CD8-positive, alpha-beta memory T cell (primary cell): ENCODE results near the gene SEL1L3. TPM values are rescaled to one million over a fixed set of nuclear protein-coding genes. Genes with fewer than 3 reads are reported as not detected.
"Not testable (repeated sequence)": the region's sequence is repeated elsewhere in the genome, so short reads cannot be mapped to it uniquely, and the experiment has no call there.

Experiments used
- CTCF ChIA-PET: fragments of 350-600 bp; sonication (Branson Sonifier 250); formaldehyde crosslinking; loops from one replicate; lab custom pipeline; 2021; ENCODE audit warnings: antibody characterized with exemption; lab: Charles Lee
- POLR2A ChIA-PET: fragments of 350-600 bp; sonication (Branson Sonifier 250); formaldehyde crosslinking; loops from one replicate; lab custom pipeline; 2021; ENCODE audit warnings: antibody characterized with exemption; lab: Charles Lee
- DNase-seq, 5 donors: peaks; one replicate each; pipeline versions ENCODE4 v3.0.0 to v3.0.0-alpha.2; 2020 to 2022; ENCODE audit warnings: mixed read lengths in 1 of 5
- H3K27ac ChIP-seq: one replicate; pipeline ENCODE4 v1.7.0; 2013; ENCODE audit warnings: low read depth, mild to moderate bottlenecking, low read length, moderate library complexity
- H3K27me3 ChIP-seq: 2 replicates; pipeline ENCODE4 v1.7.0; 2013; ENCODE audit warnings: low read length, mild to moderate bottlenecking; ENCODE audit not compliant: insufficient read depth, poor library complexity, severe bottlenecking
- H3K36me3 ChIP-seq: 2 replicates; pipeline ENCODE4 v1.7.0; 2013; ENCODE audit warnings: mild to moderate bottlenecking, low read length, moderate library complexity; ENCODE audit not compliant: insufficient read depth
- H3K4me1 ChIP-seq: 2 replicates; pipeline ENCODE4 v1.7.0; 2013; ENCODE audit warnings: mild to moderate bottlenecking, low read length, moderate library complexity; ENCODE audit not compliant: insufficient read depth
- H3K4me3 ChIP-seq: 2 replicates; pipeline ENCODE4 v1.7.0; 2013; ENCODE audit warnings: mild to moderate bottlenecking, low read length
- H3K9me3 ChIP-seq: 2 replicates; pipeline ENCODE4 v1.7.0; 2013; ENCODE audit warnings: mild to moderate bottlenecking, low read length
- H3K27ac Mint-ChIP-seq, 8 donors: one replicate each; pipeline ENCODE4 v1.8.0; 2020 to 2021; ENCODE audit warnings: mixed read lengths in 8 of 8, mild to moderate bottlenecking in 6 of 8, inconsistent platforms in 3 of 8, moderate library complexity in 3 of 8
- H3K27me3 Mint-ChIP-seq, 2 donors: one replicate each; pipeline ENCODE4 v1.8.0; 2020 to 2021; ENCODE audit warnings: mixed read lengths in 2 of 2, mild to moderate bottlenecking in 1 of 2, moderate library complexity in 1 of 2
- H3K36me3 Mint-ChIP-seq, 3 donors: one replicate each; pipeline ENCODE4 v1.8.0; 2020 to 2021; ENCODE audit warnings: mixed read lengths in 3 of 3, inconsistent platforms in 1 of 3, mild to moderate bottlenecking in 1 of 3
- H3K4me1 Mint-ChIP-seq, 3 donors: one replicate each; pipeline ENCODE4 v1.8.0; 2020 to 2021; ENCODE audit warnings: mixed read lengths in 3 of 3, inconsistent platforms in 1 of 3, mild to moderate bottlenecking in 1 of 3
- H3K4me3 Mint-ChIP-seq, 7 donors: one replicate each; pipeline ENCODE4 v1.8.0; 2020 to 2021; ENCODE audit warnings: mixed read lengths in 7 of 7, mild to moderate bottlenecking in 6 of 7, moderate library complexity in 4 of 7, inconsistent platforms in 2 of 7
- H3K9me3 Mint-ChIP-seq, 5 donors: one replicate each; pipeline ENCODE4 v1.8.0; 2020 to 2022; ENCODE audit warnings: mixed read lengths in 5 of 5, mild to moderate bottlenecking in 3 of 5, moderate library complexity in 2 of 5, inconsistent platforms in 1 of 5
- polyA plus RNA-seq: library from polyadenylated mRNA; unstranded; fragments of 300-500 nt; fragmentation: Illumina TruSeq; gene quantifications from one replicate; pipeline ENCODE4 v1.2.3, GENCODE V29; 2021
- total RNA-seq, 2 experiments: library from RNA; stranded (reverse); gene quantifications; one replicate each; pipeline ENCODE4 v1.2.3, GENCODE V29; 2021

Gene SEL1L3
- total RNA-seq = 10 to 100 TPM; 36.4 to 46.2 TPM
- polyA plus RNA-seq = 63.7 TPM

DNA sequence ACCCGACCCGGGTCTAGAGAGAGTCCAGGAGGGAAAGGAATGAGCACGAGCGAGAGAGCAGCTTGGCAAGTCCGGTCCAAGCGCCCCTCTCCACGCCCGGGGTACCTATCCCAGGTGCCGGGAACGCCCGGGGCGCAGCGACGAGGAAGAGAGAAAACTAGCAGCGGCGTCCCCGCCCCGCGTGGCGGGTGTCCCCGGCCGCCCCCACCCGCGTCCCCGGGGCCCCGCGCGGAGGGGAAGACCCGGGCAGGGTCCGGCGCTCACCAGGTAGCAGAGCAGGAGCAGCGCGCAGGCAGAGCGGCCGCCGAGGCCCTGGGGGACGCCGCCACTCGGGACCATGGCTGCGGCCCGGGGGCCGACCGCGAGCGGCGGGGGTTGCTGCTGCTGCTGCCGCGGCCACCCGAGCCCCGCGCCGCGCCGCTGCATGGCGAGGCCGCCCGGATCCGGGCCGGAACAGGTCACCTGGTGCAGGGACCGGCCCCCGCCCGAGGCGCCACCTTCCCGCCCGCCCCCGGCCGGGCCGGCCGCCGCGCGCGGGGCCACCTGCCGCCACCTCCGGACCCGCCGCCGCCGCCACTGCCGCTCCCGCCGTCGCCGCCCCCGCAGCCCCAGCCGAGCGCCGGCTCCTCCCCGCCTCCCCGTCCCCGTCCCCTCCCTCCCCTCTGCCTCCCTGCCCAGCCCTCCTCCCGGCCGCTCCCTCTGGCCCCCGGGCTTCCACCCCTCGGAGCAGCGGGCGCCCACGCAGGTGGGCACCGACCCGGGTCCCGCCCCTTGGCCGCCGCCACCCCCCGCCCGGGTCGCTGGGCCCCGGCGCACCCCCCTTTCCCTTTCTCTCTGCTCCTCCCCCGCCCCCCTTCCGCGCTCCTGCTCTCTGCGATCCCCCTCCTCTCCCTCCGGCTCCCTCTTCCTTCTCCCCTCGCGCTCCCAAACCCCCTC lies at the start of gene SEL1L3:
SEL1L3 (minus strand) TSS at position 578 of the 936 bp plus-strand sequence; CDS start at position 426, 152 bp downstream.
- H3K9me3 Mint-ChIP-seq = no peaks in the 10 kb centered on the region
- Histone ChIP-seq H3K36me3 (no peaks in the 10 kb centered on the region), H3K27me3 (no peaks in the 10 kb centered on the region), H3K4me1 (peaks cover 40% of the 10 kb centered on the region), H3K4me3 (peak within 1 kb of the TSS; percentile 70), H3K9me3 (no peaks in the 10 kb centered on the region), H3K27ac (peak within 1 kb of the TSS; percentile 80)
- ChIA-PET CTCF (interaction anchor here (1.1 kb wide), 1 partner anchor 51 kb away, joined by 3 read pairs; the partner anchor contains the start of gene SMIM20), POLR2A (interaction anchor here (1.7 kb wide), 1 partner anchor 51 kb away, joined by 10 read pairs; the partner anchor contains the start of gene SMIM20)
- peak within 1 kb of the TSS; percentile 94 to 100 (median 99) for H3K4me3 Mint-ChIP-seq
- H3K4me1 Mint-ChIP-seq = peaks cover 43 to 45% (median 44%) of the 10 kb centered on the region in 3 donors
- peak within 1 kb of the TSS; percentile 83 to 99 (median 97) for H3K27ac Mint-ChIP-seq
- peaks cover 0 to 6% (median 0%) of the 10 kb centered on the region in 3 donors for H3K36me3 Mint-ChIP-seq
- no peaks in the 10 kb centered on the region for H3K27me3 Mint-ChIP-seq
- DNase-seq = peak; percentile 43 to 72 (median 52)

DNA sequence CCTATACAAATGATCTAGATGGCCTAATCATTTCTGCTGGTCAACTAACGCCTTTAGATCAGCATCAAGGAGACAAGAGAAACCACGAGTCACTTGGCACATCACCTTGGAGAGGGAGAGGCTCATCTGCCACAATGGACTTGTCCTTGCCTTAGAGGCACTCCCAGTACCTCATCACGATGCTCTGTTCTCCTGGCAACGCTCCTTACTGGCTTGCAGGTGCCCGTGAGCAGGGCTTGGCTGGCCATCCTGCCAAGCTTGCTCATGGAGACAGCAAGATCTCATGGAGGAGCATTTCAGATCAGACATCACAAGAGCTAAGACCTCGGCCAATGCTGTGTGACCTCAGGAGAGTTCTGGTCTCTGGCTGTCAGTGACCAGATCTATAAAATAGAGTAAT lies 48.6 kb upstream of the SEL1L3 start:
- Histone ChIP-seq H3K4me3 (no peak overlapping the region), H3K4me1 (peaks cover 19% of the 10 kb centered on the region), H3K9me3 (no peaks in the 10 kb centered on the region), H3K27me3 (no peaks in the 10 kb centered on the region), H3K27ac (no peak overlapping the region), H3K36me3 (no peaks in the 10 kb centered on the region)
- Mint-ChIP-seq H3K27ac (peak overlapping the region in 2 of 8 donors; percentile 22 to 73), H3K9me3 (peaks cover 0 to 1% (median 0%) of the 10 kb centered on the region in 5 donors), H3K4me3 (peak overlapping the region in 2 of 7 donors; percentile 60 to 69), H3K36me3 (peaks cover 0 to 12% (median 11%) of the 10 kb centered on the region in 3 donors), H3K27me3 (peaks cover 0 to 3% of the 10 kb centered on the region in 2 donors), H3K4me1 (peaks cover 18 to 27% (median 21%) of the 10 kb centered on the region in 3 donors)
- DNase-seq = no peak
- CTCF ChIA-PET = interaction anchor here (1.1 kb wide), 1 partner anchor 10 kb away, joined by 3 read pairs; no protein-coding TSS in a partner anchor
- POLR2A ChIA-PET = no interaction called here

DNA sequence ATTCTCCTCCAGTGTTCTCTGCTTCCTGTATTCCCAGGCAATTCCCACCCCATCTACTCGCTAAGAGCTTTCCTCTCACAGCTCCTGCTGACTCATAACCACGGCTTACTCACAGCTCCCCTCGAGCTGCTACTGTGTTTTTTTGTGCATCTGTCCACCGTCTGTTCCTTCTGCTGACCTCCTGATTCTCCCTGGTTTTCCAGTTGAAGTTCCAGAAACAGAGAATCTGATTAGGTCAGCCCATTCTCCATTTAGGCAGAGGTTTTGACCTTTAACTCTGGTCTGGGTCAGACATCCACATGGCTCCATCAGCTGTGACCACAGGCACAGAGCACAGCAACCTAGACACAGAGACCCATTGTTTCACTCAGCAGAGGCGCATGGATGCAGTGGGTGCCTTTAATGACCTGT lies 45.7 kb upstream of the SEL1L3 start:
- Mint-ChIP-seq H3K4me1 (peaks cover 8 to 9% (median 9%) of the 10 kb centered on the region in 3 donors), H3K4me3 (no peak overlapping the region)
- peaks cover 6% of the 10 kb centered on the region for H3K4me1 ChIP-seq

DNA sequence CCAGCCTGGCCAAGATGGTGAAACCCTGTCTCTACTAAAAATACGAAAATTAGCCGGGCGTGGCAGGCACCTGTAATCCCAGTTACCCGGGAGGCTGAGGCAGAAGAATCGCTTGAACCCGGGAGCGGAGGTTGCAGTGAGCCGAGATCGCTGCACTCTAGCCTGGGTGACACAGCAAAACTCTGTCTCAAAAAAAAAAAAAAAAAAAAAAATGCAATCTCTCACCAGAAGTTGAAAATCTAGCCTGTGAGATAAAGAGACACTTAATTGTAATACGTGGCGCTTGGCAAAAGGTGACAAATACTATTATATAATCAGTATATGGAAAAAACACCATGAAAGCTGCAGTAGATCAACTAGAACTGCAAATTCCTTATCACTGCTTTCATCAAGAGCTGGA lies 43.3 kb upstream of the SEL1L3 start:
- not testable (repeated sequence) for H3K9me3 ChIP-seq, H3K4me1 ChIP-seq
- H3K36me3 Mint-ChIP-seq = peaks cover 0 to 12% (median 1%) of the 10 kb centered on the region in 3 donors

More for the DNA sequence above, 45.7 kb upstream of the SEL1L3 start:
- Histone ChIP-seq H3K36me3 (no peaks in the 10 kb centered on the region), H3K9me3 (no peaks in the 10 kb centered on the region), H3K27me3 (no peaks in the 10 kb centered on the region), H3K27ac (no peak overlapping the region), H3K4me3 (no peak overlapping the region)
- no peak for DNase-seq
- Mint-ChIP-seq H3K27ac (no peak overlapping the region), H3K36me3 (peaks cover 0 to 12% (median 2%) of the 10 kb centered on the region in 3 donors), H3K27me3 (peaks cover 0 to 3% of the 10 kb centered on the region in 2 donors), H3K9me3 (peaks cover 0 to 1% (median 0%) of the 10 kb centered on the region in 5 donors)
- ChIA-PET CTCF (no interaction called here), POLR2A (no interaction called here)

DNA sequence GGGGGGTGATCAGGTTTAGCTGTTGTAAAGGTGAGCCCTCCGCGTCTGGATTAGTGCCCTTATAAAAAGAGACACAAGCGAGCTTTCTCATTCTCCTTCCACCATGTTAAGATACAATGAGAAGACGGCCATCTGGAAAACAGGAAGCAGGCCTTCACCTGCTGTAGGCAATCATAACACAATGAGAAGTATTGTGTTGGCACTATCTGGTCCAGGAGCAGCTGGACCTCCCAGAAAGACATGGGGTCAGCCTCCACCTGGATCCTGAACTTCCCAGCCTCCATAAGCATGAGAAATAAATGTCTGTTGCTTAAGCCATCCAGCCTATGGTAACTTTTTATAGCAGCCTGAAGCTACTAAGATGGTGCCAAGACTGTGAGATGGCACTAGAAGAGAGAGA lies 42.6 kb upstream of the SEL1L3 start:
- no peaks in the 10 kb centered on the region for H3K4me1 Mint-ChIP-seq
- Histone ChIP-seq H3K4me1 (no peaks in the 10 kb centered on the region), H3K27ac (no peak overlapping the region), H3K9me3 (no peaks in the 10 kb centered on the region), H3K4me3 (no peak overlapping the region), H3K27me3 (no peaks in the 10 kb centered on the region), H3K36me3 (no peaks in the 10 kb centered on the region)
- H3K27ac Mint-ChIP-seq = peak overlapping the region in 1 of 8 donors; percentile 9
- peaks cover 0 to 1% (median 0%) of the 10 kb centered on the region in 5 donors for H3K9me3 Mint-ChIP-seq
- ChIA-PET POLR2A (no interaction called here), CTCF (no interaction called here)
- DNase-seq = no peak
- H3K36me3 Mint-ChIP-seq = peaks cover 0 to 12% (median 1%) of the 10 kb centered on the region in 3 donors
- no peak overlapping the region for H3K4me3 Mint-ChIP-seq
- peaks cover 0 to 3% of the 10 kb centered on the region in 2 donors for H3K27me3 Mint-ChIP-seq

More for the DNA sequence above, 43.3 kb upstream of the SEL1L3 start:
- POLR2A ChIA-PET, H3K27ac ChIP-seq, H3K4me3 Mint-ChIP-seq, H3K27me3 ChIP-seq, CTCF ChIA-PET, H3K9me3 Mint-ChIP-seq, H3K27me3 Mint-ChIP-seq, H3K27ac Mint-ChIP-seq, H3K4me3 ChIP-seq, DNase-seq, H3K36me3 ChIP-seq, H3K4me1 Mint-ChIP-seq: not testable (repeated sequence)

DNA sequence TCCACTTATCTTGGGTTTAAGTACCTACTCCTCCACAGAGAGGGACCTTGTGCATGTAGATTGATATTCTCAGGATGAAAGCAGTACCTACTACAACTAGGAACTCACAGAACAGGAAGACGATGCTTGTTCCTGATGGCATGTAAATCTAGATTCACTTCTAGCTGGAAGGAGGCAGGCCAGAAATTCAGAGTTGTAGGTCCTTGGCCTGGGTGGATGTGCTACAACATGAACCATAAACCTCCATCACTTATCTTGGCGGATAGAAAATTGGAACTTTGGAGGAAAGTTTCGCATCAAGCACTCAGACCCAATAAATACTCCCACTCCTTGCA lies 41.9 kb upstream of the SEL1L3 start:
- H3K36me3 Mint-ChIP-seq = peaks cover 0 to 12% (median 1%) of the 10 kb centered on the region in 3 donors
- H3K27ac ChIP-seq = no peak overlapping the region
- H3K4me3 ChIP-seq = no peak overlapping the region
- no peaks in the 10 kb centered on the region for H3K9me3 ChIP-seq
- H3K36me3 ChIP-seq = no peaks in the 10 kb centered on the region
- no peak for DNase-seq
- H3K27me3 ChIP-seq = no peaks in the 10 kb centered on the region
- ChIA-PET POLR2A (no interaction called here), CTCF (no interaction called here)
- H3K27me3 Mint-ChIP-seq = peaks cover 0 to 3% of the 10 kb centered on the region in 2 donors
- no peaks in the 10 kb centered on the region for H3K4me1 Mint-ChIP-seq
- peaks cover 0 to 1% (median 0%) of the 10 kb centered on the region in 5 donors for H3K9me3 Mint-ChIP-seq
- H3K4me1 ChIP-seq = no peaks in the 10 kb centered on the region
- H3K4me3 Mint-ChIP-seq = no peak overlapping the region
- H3K27ac Mint-ChIP-seq = no peak overlapping the region

DNA sequence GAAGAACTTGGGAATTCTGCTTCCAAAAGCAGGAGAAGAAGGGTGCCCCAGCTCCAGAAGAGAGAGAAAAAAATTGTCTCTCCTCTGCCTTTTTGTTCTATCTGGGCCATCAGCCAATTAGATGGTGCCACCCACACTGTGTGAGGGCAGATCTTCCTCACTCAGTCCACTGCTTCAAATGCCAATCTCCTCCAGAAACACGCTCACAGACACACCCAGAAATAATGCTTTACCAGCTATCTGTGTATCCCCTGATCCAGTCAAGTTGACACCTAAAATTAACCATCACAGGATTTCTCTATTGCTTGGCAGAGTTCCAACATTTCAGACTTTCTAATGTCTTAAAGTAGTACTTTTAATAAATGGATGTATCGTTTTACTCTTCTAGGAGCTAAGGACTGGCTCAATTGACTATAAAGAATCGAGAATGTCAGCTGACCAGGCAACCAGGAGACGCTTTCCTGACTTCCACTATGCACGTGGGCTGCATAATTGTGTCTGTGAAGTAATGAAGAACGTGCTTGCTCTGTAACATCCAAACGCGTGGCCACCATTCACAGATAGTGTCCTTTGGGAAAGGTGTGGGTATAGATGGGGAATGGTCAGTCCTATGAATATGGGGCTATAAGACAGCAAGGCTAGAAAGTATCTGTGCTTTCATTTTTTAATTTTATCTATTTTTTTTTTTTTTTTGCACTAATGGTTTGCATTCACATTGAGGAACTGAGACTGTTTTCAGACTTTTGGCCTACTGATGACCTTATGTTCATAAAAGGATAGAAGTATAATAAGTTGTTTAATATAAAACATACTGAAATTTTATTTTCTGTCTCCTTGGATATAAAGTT lies 41.3 kb upstream of the SEL1L3 start:
- no peaks in the 10 kb centered on the region for H3K9me3 ChIP-seq
- H3K4me3 ChIP-seq = no peak overlapping the region
- CTCF ChIA-PET = no interaction called here
- no peaks in the 10 kb centered on the region for H3K27me3 ChIP-seq
- no peak for DNase-seq
- no peaks in the 10 kb centered on the region for H3K4me1 Mint-ChIP-seq
- H3K36me3 Mint-ChIP-seq = peaks cover 0 to 12% (median 1%) of the 10 kb centered on the region in 3 donors
- no peaks in the 10 kb centered on the region for H3K36me3 ChIP-seq
- H3K27ac Mint-ChIP-seq = peak overlapping the region in 1 of 8 donors; percentile 26
- H3K27me3 Mint-ChIP-seq = peaks cover 0 to 3% of the 10 kb centered on the region in 2 donors
- peaks cover 0 to 1% (median 0%) of the 10 kb centered on the region in 5 donors for H3K9me3 Mint-ChIP-seq
- no peak overlapping the region for H3K27ac ChIP-seq
- no peak overlapping the region for H3K4me3 Mint-ChIP-seq
- no peaks in the 10 kb centered on the region for H3K4me1 ChIP-seq
- POLR2A ChIA-PET = no interaction called here
